GM19455 (cell line): ENCODE measurements around the gene PSKH1.

ENCODE experiments used
- ATAC-seq: cut with Tn5 transposase; IDR thresholded peaks from one replicate; pipeline ENCODE4 v1.9.1; 2021; ENCODE audit not compliant: unreplicated experiment

Gene PSKH1

GRCh38 chr16:67977005-67977404, 84.0 kb downstream of the PSKH1 start:
- no peak for ATAC-seq

- ATAC-seq = no peak
Measured at GRCh38 chr16:67977469-67978227, 84.6 kb downstream of the PSKH1 start.
